Activated CD8-positive, alpha-beta memory T cell treated with anti-CD3 and anti-CD28 coated beads for 1 hour (primary cell): ENCODE data around the gene RILPL2.
"Not testable (repeated sequence)": the region's sequence is repeated elsewhere in the genome, so short reads cannot be mapped to it uniquely, and the experiment has no call there.

ENCODE experiments used
- DNase-seq, 2 donors: peaks; one replicate each; pipeline ENCODE4 v3.0.0-alpha.2; 2020; ENCODE audit warnings: low read depth in 1 of 2; ENCODE audit errors: extremely low read depth in 1 of 2

Gene RILPL2

GRCh38 chr12:123450636-123451035 is 14.2 kb upstream of the RILPL2 start:
- DNase-seq: no peak

GRCh38 chr12:123449856-123450255 is 13.4 kb upstream of the RILPL2 start:
- DNase-seq: no peak

GRCh38 chr12:123449249-123449733 is 12.8 kb upstream of the RILPL2 start:
- DNase-seq: no peak

- no peak for DNase-seq
These were observed 9.8 kb upstream of the RILPL2 start for GRCh38 chr12:123446333-123446713.

GRCh38 chr12:123445388-123446332 is 9.2 kb upstream of the RILPL2 start:
- DNase-seq: no peak

- DNase-seq: no peak
These were observed 7.9 kb upstream of the RILPL2 start for GRCh38 chr12:123444092-123445026.

- DNase-seq: no peak
These were observed 6.3 kb upstream of the RILPL2 start for GRCh38 chr12:123442774-123443173.

- no peak for DNase-seq
These were observed 5.2 kb upstream of the RILPL2 start for GRCh38 chr12:123441523-123442164.

- no peak for DNase-seq
These were observed 858 bp downstream of the RILPL2 start for GRCh38 chr12:123435636-123436016.

- no peak for DNase-seq
These were observed 2.9 kb downstream of the RILPL2 start for GRCh38 chr12:123433615-123434014.

- not testable (repeated sequence) for DNase-seq
These were observed 4.3 kb downstream of the RILPL2 start for GRCh38 chr12:123431951-123432817.

GRCh38 chr12:123429101-123429500 is 7.4 kb downstream of the RILPL2 start:
- DNase-seq: not testable (repeated sequence)

- DNase-seq: no peak
These were observed 7.9 kb downstream of the RILPL2 start for GRCh38 chr12:123428591-123428990.

GRCh38 chr12:123427036-123427769 is 9.3 kb downstream of the RILPL2 start:
- no peak for DNase-seq

GRCh38 chr12:123421314-123421713 is 15.2 kb downstream of the RILPL2 start:
- no peak for DNase-seq

- no peak for DNase-seq
These were observed 26.5 kb downstream of the RILPL2 start for GRCh38 chr12:123410041-123410412.

- not testable (repeated sequence) for DNase-seq
These were observed 27.0 kb downstream of the RILPL2 start for GRCh38 chr12:123409284-123410040.

GRCh38 chr12:123408619-123409018 is 27.9 kb downstream of the RILPL2 start:
- not testable (repeated sequence) for DNase-seq

- DNase-seq: not testable (repeated sequence)
These were observed 28.6 kb downstream of the RILPL2 start for GRCh38 chr12:123407934-123408333.
